ENCODE data around the gene TTC6. TPM values are rescaled to one million over a fixed set of nuclear protein-coding genes. Genes with fewer than 3 reads are reported as not detected.

The TTC6 gene
- total RNA-seq, 1 donor from 2014 or later = 0.06 TPM

DNA sequence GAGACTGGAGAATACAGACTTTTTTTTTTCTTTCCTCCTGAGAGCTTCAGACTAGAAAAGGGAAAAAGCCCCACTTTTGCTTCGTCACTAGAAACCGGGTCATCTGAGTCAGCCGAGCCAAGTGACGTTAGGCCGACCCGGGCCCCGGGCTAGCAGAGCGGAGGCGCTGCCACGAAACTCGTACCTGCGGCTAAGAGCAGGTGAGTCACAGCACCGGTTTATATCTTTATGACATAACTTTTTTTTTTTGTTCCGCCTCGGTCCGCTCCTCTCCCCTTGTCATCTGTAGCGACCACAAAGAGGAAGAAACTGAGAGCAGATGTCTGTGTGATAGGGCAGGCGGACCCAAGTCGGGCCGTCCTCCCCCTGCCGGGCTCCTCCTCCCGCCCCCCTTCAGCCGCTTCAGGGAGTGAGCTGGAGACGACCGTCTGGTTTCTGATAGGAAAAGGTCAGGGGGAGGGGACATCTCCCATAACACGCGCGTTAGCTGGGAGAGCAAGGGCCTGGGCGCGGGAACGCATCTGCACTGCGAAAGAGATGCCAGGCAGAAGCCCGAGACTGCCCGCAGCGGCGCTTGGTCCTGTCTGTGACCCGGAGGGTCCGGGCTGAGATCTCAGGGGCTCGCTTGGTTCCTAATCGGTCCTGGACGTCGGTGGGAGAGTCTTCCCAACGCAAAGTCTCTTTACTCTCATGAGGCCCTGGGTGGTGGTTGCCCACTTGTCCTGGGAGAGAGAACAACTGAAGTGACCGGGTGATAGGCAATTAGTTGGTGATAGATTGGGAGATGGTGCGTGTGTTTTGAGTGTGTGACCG is 586 bp downstream of the TTC6 start:
- DNase-seq (ENCODE audit: extremely low read depth, low read depth, low spot score) = no peak

DNA sequence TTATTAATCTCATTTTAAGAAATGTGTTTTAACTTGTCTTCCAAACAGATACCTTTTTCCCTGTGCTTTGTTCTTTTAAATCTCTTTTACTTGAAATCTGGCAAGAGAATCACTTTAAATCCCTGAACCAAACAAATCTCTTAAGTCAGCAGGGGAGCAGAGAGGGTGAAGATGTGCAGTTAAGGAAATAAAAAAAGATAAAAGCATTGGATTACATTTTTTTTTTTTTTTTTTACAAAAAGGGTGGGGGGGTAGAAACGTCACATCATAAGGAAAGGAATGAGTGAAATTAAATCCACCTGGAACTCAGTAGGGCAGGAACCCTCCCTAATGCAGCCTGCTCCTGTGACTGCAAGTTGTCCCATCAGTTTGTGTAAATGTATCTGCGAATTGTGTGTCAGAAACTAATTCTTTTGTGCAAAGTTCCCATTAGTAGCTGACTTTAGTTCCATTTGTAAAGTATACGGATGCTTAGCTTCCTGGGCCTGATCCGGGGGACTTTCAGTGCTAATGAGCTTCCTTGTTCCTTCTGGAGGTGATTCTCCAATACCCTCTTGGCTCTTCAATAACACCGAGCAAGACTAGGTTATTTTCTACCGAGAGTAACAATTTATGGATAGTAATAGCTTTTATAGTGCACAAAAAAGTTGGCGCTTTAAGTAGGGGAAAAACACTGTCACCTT is 1.5 kb downstream of the TTC6 start:
- DNase-seq (ENCODE audit: extremely low read depth, low read depth, low spot score) = no peak

GRCh38 chr14:37597538-37597913 is 2.1 kb downstream of the TTC6 start:
- DNase-seq (ENCODE audit: extremely low read depth, low read depth, low spot score) = no peak

DNA sequence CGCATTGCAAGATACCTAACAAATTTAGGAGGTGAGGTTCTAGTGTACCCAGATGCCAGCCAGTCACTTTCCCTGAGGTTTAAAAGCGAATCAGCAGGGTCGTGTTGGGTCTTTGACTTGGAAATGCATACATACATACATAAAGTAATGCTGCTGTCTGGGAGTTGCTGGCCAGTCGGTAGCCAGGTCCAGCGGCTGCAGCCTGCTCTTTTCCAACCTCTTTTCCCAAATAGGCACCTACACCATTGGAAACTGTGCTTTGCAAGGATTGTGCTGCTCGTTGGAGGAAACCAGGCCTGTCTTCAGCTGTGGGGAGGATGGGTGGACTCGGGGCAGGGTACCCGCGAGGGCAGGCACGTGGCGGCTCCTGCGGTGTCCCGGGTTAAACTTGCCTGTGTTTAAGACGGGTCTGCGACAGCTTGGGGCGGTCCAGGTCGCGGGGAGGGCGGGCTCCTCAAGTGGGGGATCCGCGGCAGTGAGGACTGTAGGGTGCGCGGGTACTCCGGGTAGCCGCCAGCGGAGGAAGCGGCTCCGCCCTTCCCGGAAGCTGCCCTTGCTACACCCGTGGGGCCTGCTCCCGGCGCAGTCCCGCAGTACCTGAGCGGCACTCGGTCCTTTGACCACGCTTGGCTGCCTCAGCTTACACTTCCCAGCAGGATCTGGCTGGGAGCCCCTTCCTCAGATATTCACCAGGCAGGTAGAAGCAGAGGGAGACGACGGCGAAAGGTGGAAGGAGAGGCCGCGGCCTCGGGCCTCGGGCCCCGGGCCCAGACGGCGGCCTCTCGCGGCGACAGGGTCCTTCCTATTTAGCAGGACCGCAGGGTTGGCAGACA is 2.7 kb downstream of the TTC6 start:
- no peak for DNase-seq (ENCODE audit: extremely low read depth, low read depth, low spot score)

GRCh38 chr14:37598747-37599506 is 3.5 kb downstream of the TTC6 start:
- no peak for DNase-seq (ENCODE audit: extremely low read depth, low read depth, low spot score)

GRCh38 chr14:37599507-37600368 is 4.3 kb downstream of the TTC6 start:
- DNase-seq (ENCODE audit: extremely low read depth, low read depth, low spot score) = no peak

- DNase-seq (ENCODE audit: extremely low read depth, low read depth, low spot score) = no peak
Observed at GRCh38 chr14:37600880-37601741, 5.7 kb downstream of the TTC6 start.

GRCh38 chr14:37601865-37602264 is 6.4 kb downstream of the TTC6 start:
- DNase-seq (ENCODE audit: extremely low read depth, low read depth, low spot score) = no peak

- no peak for DNase-seq (ENCODE audit: extremely low read depth, low read depth, low spot score)
Observed at GRCh38 chr14:37602605-37603453, 7.4 kb downstream of the TTC6 start.

DNA sequence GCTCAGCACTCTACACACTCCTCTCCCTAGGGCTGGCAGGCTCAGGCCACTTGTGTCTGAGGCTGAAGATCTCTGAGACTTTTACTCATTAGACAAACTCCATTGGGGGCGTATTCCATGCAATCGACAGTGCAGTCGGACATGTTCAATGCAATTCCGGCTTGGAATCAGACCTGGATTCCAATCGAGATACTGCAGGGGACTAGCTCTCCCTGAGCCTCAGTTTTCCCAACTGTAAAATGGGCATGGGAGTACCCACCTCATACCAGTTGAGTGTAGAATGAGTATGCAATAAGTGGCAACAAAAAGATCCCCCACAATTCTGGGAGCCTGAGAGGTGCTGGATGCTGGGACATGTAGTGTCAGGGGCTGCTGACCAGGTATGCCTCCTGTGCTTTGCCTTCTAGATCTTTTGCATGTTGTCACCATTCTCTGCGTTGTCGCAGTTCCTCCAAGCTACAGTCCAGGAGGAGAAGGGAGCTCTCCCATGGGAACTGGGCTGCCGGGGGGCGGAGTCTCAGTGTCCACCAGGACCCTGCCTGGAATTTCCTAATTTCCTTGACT is 8.3 kb downstream of the TTC6 start:
- no peak for DNase-seq (ENCODE audit: extremely low read depth, low read depth, low spot score)

GRCh38 chr14:37606678-37607077 is 11.2 kb downstream of the TTC6 start:
- DNase-seq (ENCODE audit: extremely low read depth, low read depth, low spot score) = no peak

- no peak for DNase-seq (ENCODE audit: extremely low read depth, low read depth, low spot score)
Observed at GRCh38 chr14:37608649-37609048, 13.2 kb downstream of the TTC6 start.

DNA sequence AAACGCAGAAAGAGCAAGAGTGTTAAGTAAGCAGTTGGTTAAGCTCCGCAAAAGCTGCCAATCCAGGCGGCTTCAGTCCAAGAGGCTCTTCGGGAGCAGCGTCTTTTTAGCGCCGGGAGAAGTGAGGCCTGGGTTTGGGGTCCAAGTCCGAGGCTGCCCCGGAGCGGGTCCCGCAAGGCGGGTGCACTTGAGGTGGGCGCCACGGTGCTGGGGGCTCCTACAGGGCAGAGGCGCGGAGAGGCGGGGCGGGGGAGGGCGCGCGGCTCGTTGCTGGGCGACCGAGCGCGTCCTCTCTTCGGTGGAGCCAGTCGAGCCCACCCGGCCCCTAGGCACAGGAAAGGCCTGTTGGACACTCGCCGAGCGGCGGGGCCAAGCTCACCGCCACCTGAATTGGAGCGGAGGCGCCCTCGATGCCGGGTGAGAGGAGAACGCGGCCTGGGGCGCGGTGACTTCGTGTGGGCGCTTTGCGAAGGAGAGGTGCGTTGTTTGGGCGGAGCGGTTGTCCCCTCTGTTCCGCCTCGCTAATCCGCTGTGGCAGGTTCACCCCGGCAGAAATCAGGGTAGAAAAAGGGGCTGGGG is 15.6 kb downstream of the TTC6 start:
- DNase-seq (ENCODE audit: extremely low read depth, low read depth, low spot score) = no peak

DNA sequence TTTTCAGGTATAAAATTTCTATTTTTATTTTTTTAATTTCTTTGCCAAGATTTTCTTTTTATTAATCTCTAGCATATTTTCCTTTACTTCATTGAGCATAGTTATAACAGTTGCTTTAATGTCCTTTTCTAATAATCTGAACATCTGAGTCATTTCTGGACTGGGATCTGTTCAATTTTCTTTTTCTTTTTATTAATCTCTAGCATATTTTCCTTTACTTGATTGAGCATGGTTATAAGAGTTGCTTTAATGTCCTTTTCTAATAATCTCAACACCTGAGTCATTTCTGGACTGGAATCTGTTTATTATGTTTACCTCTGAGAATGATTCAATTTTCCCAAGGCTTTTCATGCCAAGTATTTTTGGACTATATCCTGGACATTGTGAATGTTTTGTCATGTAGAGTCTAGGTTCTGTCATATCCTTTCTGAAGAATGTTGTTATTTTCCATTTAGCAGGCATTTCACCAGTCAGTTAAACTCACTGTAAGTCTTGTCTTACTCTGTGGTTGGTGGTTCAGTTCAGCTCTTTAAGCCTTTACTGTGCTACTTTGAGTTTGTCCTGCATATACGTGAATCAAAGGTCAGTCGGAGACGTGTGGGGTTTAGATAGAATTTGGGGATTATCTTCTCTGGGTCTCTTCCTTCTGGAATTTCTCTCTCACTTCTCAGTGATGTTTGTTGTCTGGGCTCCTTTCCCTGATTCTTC is 20.3 kb downstream of the TTC6 start:
- DNase-seq (ENCODE audit: extremely low read depth, low read depth, low spot score) = no peak

- no peak for DNase-seq (ENCODE audit: extremely low read depth, low read depth, low spot score)
Observed at GRCh38 chr14:37616853-37617252, 21.4 kb downstream of the TTC6 start.

GRCh38 chr14:37617864-37618365 is 22.5 kb downstream of the TTC6 start:
- no peak for DNase-seq (ENCODE audit: extremely low read depth, low read depth, low spot score)

Data from glomerular endothelial cell (primary cell).